Measurements from ENCODE around the gene SEMA4B.
A peak's percentile ranks its signal among the peaks of the same experiment; 100 is the strongest.
"Not testable (repeated sequence)": the region's sequence is repeated elsewhere in the genome, so short reads cannot be mapped to it uniquely, and the experiment has no call there.

SEMA4B gene

GRCh38 chr15:90184119-90184785 lies 16.9 kb upstream of the SEMA4B start:
- DNase-seq (ENCODE audit: low spot score) = peak; percentile 32

GRCh38 chr15:90184786-90185704 lies 16.1 kb upstream of the SEMA4B start:
- DNase-seq (ENCODE audit: low spot score) = peak; percentile 77

GRCh38 chr15:90187257-90187868 lies 13.8 kb upstream of the SEMA4B start:
- DNase-seq (ENCODE audit: low spot score) = no peak

- not testable (repeated sequence) for DNase-seq (ENCODE audit: low spot score)
Observed at GRCh38 chr15:90188065-90188464, 13.1 kb upstream of the SEMA4B start.

GRCh38 chr15:90188914-90189748 lies 12.0 kb upstream of the SEMA4B start:
- DNase-seq (ENCODE audit: low spot score) = no peak

GRCh38 chr15:90189781-90190467 lies 11.2 kb upstream of the SEMA4B start:
- no peak for DNase-seq (ENCODE audit: low spot score)

- DNase-seq (ENCODE audit: low spot score) = no peak
Observed at GRCh38 chr15:90190606-90191343, 10.4 kb upstream of the SEMA4B start.

- no peak for DNase-seq (ENCODE audit: low spot score)
Observed at GRCh38 chr15:90191344-90191687, 9.8 kb upstream of the SEMA4B start.

- no peak for DNase-seq (ENCODE audit: low spot score)
Observed at GRCh38 chr15:90191794-90192509, 9.2 kb upstream of the SEMA4B start.

GRCh38 chr15:90192961-90193786 lies 8.0 kb upstream of the SEMA4B start:
- DNase-seq (ENCODE audit: low spot score) = no peak

GRCh38 chr15:90194655-90195054 lies 6.5 kb upstream of the SEMA4B start:
- DNase-seq (ENCODE audit: low spot score) = no peak

GRCh38 chr15:90200534-90201129 lies 498 bp upstream of the SEMA4B start:
- no peak for DNase-seq (ENCODE audit: low spot score)

- DNase-seq (ENCODE audit: low spot score) = no peak
Observed at GRCh38 chr15:90201944-90202375, 830 bp downstream of the SEMA4B start.

GRCh38 chr15:90202929-90203328 lies 1.8 kb downstream of the SEMA4B start:
- no peak for DNase-seq (ENCODE audit: low spot score)

GRCh38 chr15:90203473-90203872 lies 2.3 kb downstream of the SEMA4B start:
- DNase-seq (ENCODE audit: low spot score) = no peak

- peak; percentile 46 for DNase-seq (ENCODE audit: low spot score)
Observed at GRCh38 chr15:90203922-90204321, 2.8 kb downstream of the SEMA4B start.

GRCh38 chr15:90205050-90205848 lies 4.1 kb downstream of the SEMA4B start:
- no peak for DNase-seq (ENCODE audit: low spot score)

GRCh38 chr15:90205886-90206285 lies 4.8 kb downstream of the SEMA4B start:
- DNase-seq (ENCODE audit: low spot score) = no peak

Measured in COLO829 (cell line).